ENCODE results near the gene MAGI2.
"Not testable (repeated sequence)": the region's sequence is repeated elsewhere in the genome, so short reads cannot be mapped to it uniquely, and the experiment has no call there.

The MAGI2 gene

DNA sequence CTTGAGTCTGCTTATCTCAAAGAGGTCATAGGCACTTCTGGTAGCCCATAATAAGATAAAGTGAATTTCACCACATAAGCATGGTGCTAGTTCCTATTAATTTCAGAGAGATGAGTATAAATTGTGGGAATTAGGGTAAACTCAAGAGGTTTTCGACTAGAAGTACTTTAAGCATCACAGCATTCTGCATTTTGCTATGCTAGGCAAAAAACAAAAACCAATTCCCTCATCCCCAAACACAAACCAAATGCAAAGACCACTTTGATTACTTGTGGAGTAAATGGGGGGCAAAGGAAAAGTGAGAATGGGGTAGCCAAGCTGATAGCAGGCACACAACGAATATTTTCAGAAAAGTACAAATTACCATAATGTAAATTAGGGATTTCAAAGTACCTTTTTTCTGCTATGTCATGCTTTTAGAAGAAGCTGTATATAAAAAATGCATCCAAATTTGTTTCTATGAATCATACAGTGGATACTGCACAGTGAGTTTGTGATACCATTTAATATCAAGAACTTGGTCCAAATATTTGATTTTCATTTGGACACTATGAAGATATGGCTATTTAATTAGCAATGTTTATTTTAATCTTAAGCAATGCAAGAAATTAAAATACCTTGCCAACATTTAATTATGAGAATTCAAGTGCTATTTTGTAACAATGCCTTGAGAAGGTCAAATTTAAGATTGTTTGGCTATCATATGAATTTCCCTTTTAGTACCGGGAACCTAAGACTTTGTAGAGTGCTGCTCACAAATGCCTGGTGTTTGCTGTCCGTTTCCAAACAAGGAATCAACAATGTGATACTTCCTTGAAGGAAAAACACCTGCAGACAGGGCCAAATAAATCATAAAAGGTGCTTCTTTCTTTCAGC lies 1199.4 kb downstream of the MAGI2 start:
- no peak for DNase-seq

GRCh38 chr7:78248867-78249266 lies 1204.6 kb downstream of the MAGI2 start:
- DNase-seq: no peak

DNA sequence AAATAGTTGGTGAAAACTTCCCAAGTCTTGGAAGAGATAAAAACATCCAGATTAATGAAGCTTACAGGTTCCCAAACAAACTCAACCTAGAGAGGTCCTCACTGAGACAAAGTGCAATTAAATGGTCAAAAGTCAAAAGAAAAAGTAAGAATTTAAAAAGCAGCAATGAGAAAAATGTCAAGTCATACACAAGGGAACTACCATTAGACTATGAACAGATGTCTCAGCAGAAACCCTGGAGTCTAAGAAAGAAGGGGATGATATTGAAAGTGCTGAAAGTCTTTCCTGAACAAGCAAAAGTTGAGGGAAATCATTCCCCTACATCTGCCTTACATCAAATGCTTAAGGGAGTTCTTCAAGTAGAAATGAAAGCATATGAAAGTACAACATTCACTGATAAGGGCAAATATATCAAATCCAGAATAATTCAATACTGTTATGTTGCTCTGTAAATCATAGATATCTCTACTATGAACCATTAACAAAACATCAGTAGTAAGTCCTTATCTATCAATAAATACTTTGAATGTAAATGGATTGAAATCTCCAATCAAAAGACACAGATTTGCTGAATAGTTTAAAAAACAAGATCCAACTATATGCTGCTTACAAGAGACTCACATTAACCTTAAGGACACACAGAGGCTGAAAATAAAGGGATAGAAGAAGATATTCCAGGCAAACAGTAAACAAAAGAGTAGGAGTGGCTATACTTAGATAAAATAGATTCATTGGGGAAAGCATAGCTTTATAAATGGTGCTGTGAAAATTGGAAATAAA lies 1205.4 kb downstream of the MAGI2 start:
- no peak for DNase-seq

GRCh38 chr7:78240179-78240578 lies 1213.3 kb downstream of the MAGI2 start:
- not testable (repeated sequence) for DNase-seq

DNA sequence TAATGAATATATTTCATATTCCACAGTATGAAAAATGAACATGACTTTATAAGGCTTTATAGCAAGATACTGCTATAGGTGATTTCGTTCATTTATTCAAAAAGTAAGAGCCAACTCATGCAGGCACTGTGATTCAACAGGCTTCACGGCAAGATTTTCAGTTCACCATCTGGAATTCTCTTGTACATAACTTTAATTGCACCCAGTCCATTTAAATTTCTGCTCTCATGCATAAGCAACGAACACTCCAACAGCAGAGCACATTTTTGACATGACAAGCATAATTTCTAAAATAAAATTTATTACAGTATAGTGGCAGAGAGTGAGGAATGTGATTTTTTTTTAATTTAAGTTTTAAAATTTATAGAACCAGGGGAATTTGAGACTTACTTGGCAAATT lies 1218.8 kb downstream of the MAGI2 start:
- no peak for DNase-seq

- no peak for DNase-seq
These were observed 1220.7 kb downstream of the MAGI2 start for GRCh38 chr7:78232806-78233205.

DNA sequence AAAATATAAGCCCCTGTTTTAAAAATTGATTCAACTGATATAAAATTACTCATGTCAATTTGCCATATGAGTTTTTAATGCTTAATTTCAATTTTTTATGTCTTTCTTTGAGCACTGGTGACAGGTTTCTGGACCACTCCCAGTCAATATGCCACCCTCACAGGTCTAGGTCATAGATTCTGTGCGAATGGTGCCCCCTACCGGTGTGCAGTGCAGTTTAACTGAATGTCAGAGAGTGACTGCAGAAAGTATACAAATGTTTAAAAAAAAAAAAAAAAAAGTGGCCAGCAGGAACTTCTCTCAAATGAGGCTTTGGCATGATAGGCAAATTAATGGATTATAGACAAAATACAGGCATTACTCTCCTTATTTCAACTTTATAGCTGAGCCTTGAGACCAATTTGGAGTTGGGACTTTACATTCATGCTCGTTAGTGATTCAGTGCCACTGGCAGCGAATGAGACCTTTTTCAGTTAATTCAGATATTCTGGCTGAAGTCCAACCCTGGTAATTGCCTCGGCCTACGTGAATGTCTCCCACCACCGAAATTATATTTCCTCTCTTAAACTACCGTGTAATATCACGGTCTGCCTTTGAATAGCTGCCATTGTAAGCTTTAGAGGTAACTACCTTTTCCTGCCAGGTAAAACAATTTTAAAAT lies 1227.3 kb downstream of the MAGI2 start:
- DNase-seq: no peak

DNA sequence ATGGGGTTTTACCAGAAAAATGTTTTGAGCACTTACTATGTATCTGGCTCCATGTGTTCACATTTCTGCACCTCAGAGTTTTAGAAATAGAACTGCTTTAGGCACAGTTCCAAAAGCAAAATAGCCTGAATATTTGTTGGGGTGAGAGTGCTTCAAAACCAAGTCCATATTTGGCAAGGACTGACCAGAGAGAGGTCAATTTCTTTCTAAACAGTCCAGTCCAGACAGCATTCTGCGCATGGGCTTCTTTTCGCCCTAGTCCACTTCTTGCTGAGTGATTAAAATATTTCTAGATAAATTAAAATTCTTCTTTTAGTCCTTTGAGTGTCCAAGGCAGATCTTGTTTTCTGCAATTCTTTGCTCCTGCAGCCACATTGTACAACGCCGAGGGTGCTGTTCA lies 1227.9 kb downstream of the MAGI2 start:
- no peak for DNase-seq

- no peak for DNase-seq
These were observed 1228.5 kb downstream of the MAGI2 start for GRCh38 chr7:78224923-78225322.

DNA sequence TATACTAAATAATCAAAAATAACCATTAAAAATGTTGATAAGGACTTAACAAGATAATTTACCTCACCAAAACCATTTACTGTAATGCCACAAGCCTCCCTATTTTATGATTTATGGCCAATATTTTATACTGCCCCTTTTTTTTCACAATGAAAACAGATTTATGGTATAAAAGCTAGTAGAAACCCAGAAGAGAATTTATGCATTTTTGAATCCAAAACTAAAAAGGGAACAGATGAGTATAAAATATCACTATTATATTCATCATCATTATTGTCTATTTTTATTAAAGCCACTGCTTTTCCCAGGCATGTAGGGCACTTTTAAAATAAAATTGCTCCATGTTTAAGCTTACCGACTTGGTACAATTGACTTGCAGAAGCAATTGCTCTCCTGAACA lies 1229.9 kb downstream of the MAGI2 start:
- no peak for DNase-seq

- DNase-seq: no peak
These were observed 1231.3 kb downstream of the MAGI2 start for GRCh38 chr7:78222001-78222751.

GRCh38 chr7:78220754-78221153 lies 1232.7 kb downstream of the MAGI2 start:
- no peak for DNase-seq

GRCh38 chr7:78218876-78219275 lies 1234.6 kb downstream of the MAGI2 start:
- no peak for DNase-seq

DNA sequence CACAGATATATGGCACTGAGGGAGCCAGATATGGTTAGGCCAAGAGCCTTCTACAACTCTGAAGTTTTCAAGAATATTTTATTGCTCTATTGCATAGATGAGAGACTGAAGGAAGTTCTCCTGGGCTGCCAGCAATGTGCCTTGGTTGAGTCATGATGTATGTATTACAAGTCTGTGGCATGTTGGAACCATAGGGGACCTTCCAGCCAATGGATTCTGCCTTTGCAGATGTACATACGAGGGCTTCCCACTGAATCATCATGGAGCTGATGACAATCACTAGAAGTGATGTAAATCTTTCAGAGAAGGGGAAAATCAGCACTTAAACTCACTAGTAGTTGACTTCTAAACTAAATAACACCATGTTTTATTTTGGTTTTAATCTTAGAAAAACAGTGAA lies 1235.4 kb downstream of the MAGI2 start:
- DNase-seq: no peak

DNA sequence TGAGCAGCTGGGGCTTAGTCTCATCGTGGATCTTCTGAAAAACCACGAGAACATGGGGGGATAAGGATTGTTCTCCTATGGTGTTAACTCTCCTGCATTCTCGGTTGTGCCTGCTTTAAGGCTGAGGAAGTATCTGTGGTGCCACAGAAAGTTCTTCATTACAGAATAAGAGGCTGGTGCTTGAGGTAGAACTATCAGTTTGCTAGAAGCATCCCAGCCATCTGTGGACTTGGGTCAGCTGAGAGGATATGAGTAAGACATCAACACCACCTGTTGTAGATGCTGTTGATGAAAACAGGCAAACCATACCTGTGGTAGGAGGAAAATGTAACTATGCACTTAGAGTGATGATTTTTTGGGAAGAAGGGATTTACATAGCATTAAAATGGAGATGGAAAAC lies 1238.3 kb downstream of the MAGI2 start:
- DNase-seq: no peak

- DNase-seq: no peak
These were observed 1240.1 kb downstream of the MAGI2 start for GRCh38 chr7:78213402-78213801.

- no peak for DNase-seq
These were observed 1240.9 kb downstream of the MAGI2 start for GRCh38 chr7:78212476-78213060.

DNA sequence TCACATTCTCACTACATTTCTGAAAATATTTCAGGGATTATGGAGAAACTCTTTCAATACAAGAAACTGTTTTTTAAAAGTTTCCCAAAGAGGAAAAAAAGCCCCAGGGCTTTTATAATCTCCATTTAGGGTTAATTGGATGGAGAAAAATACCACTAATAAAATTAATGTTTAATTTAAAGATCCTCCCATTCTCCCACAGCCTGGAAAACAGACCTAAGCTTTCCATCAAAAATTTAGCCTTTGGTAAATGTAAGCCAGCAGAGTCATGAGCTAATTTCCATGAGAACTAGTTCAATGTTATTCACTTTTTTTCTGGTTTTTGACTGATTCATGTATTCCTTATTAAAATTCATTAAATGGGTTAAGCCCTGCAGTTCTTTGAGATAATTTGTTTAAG lies 1246.2 kb downstream of the MAGI2 start:
- no peak for DNase-seq

- no peak for DNase-seq
These were observed 1246.7 kb downstream of the MAGI2 start for GRCh38 chr7:78206769-78207168.

DNA sequence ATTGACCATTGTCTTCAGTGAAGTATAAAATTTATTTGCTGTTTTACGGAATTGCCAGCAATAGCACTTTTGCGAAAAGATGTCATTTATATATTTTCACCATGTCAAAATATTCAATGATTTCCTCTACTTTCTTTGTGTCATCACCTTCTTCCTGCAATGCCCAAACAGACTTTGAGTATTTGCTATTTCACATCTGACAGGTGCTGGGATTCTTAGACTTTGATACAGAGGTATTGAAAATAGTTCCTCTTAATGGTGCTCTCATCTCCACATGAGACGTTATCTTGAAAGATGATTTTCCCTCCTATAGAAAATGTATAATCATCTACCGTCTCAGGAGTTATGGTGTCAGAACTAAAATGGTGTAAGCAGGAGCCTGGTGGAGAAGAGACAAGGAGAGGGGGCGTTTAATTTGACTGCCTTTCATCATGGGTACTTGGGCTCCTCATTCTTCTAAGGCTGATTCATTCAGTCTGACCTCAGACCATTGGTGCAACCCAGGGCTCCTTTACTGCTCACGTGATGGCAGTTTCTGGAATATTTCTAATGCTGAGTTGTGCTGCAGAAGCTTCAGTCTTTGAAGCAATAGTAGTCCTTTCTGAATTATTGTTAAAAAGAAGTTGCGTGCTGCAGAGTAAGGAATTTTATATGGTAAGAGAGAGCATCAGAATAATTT lies 1250.3 kb downstream of the MAGI2 start:
- DNase-seq: no peak

- no peak for DNase-seq
These were observed 1254.7 kb downstream of the MAGI2 start for GRCh38 chr7:78198756-78199155.

DNA sequence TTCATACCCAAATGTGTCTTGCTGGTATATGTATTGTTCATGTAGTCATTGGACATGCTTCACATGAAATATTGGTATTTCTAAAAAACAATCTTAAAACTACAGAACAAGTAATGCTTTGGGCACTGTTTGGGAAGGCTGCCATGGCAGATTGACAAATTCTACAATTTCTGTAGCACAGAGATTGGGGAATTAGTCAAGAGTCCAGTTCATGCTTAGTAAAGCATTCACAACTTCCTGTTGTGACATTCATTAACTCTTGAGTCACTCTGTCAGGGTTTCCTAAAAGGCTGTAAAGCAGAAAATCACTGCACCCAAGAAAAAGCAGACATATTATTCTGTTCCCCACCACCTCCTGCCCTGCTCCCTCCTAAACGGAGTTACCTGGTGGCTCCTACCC lies 1256.0 kb downstream of the MAGI2 start:
- DNase-seq: no peak

All from CD4-positive, alpha-beta T cell treated with Interleukin-12 subunit alpha and Interleukin-12 subunit beta, for 1 hour (primary cell).